ENCODE data around the gene RNASE13.
"Not testable (repeated sequence)": the region's sequence is repeated elsewhere in the genome, so short reads cannot be mapped to it uniquely, and the experiment has no call there.

Gene RNASE13

GRCh38 chr14:21018286-21018685 lies 16.3 kb downstream of the RNASE13 start:
- DNase-seq (ENCODE audit: extremely low spot score), result no peak
- ChIA-PET POLR2A (no interaction called here), CTCF (interaction anchor here (1.0 to 13.5 kb wide), 8 partner anchors 8 to 87 kb away, joined by 3 to 218 read pairs (median 5); partner anchors contain the start of genes SLC39A2 and TMEM253)
- no peak for TF ChIP-seq CTCF (IDR thresholded peaks at IDR 0.05; ENCODE audit: control extremely low read depth, extremely low read depth, low read depth, missing control alignments)

- DNase-seq (ENCODE audit: extremely low spot score), result no peak
- CTCF ChIA-PET, result interaction anchor here (1.0 to 13.5 kb wide), 9 partner anchors 9 to 88 kb away, joined by 3 to 218 read pairs (median 6); partner anchors contain the start of genes SLC39A2 and TMEM253
- no peak for TF ChIP-seq CTCF (IDR thresholded peaks at IDR 0.05; ENCODE audit: control extremely low read depth, extremely low read depth, low read depth, missing control alignments)
- POLR2A ChIA-PET, result no interaction called here
Measured at GRCh38 chr14:21017528-21018245, 16.9 kb downstream of the RNASE13 start.

- CTCF ChIA-PET, result interaction anchor here (0.8 to 13.5 kb wide), 15 partner anchors 12 to 119 kb away, joined by 3 to 218 read pairs (median 28); partner anchors contain the start of genes RNASE13, RNASE7, SLC39A2 and TMEM253
- POLR2A ChIA-PET, result no interaction called here
- DNase-seq (ENCODE audit: extremely low spot score), result no peak
- TF ChIP-seq CTCF (IDR thresholded peaks at IDR 0.05; ENCODE audit: control extremely low read depth, extremely low read depth, low read depth, missing control alignments), result no peak
Measured at GRCh38 chr14:21016413-21017190, 18.0 kb downstream of the RNASE13 start.

GRCh38 chr14:21015312-21015711 lies 19.3 kb downstream of the RNASE13 start:
- ChIA-PET POLR2A (interaction anchor here (1.1 kb wide), 1 partner anchor 89 kb away, joined by 3 read pairs; no protein-coding TSS in a partner anchor), CTCF (interaction anchor here (0.8 to 13.5 kb wide), 52 partner anchors 8 to 357 kb away, joined by 3 to 218 read pairs (median 6); partner anchors contain the start of genes ARHGEF40, OR5AU1, RNASE13 and RNASE7)
- no peak for TF ChIP-seq CTCF (IDR thresholded peaks at IDR 0.05; ENCODE audit: control extremely low read depth, extremely low read depth, low read depth, missing control alignments)
- DNase-seq (ENCODE audit: extremely low spot score), result no peak

DNA sequence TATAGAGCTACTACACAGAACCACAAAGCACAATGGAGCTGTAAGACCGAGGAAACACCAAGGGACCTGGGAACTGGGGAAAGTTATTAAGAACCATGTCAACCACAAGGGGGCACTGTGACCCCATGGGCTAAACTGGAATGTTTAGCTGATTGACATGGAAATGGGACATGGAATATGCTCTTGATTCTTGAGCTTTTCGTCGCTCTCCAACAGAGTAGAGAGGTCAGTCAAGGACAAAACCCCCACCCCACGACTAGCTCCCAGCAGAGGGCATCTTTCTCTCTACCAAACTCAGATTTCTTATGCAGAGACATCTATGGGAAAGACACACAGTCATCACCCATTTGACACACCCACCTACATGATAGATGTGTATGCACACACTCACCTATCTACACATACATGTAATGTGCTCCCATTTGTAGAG lies 19.8 kb downstream of the RNASE13 start:
- peak; percentile 69 for DNase-seq (ENCODE audit: extremely low spot score)
- CTCF ChIA-PET, result interaction anchor here (0.7 to 13.5 kb wide), 57 partner anchors 9 to 594 kb away, joined by 3 to 218 read pairs (median 5); partner anchors contain the start of genes ARHGEF40, OR5AU1, RNASE13 and RNASE7
- TF ChIP-seq CTCF (IDR thresholded peaks at IDR 0.05; ENCODE audit: control extremely low read depth, extremely low read depth, low read depth, missing control alignments), result peak; percentile 64
- POLR2A ChIA-PET, result interaction anchor here (1.1 kb wide), 1 partner anchor 90 kb away, joined by 3 read pairs; no protein-coding TSS in a partner anchor

GRCh38 chr14:21011136-21011535 lies 23.5 kb downstream of the RNASE13 start:
- ChIA-PET POLR2A (no interaction called here), CTCF (interaction anchor here (1.1 to 13.5 kb wide), 10 partner anchors 13 to 94 kb away, joined by 3 to 218 read pairs (median 3); partner anchors contain the start of genes RNASE7 and TMEM253)
- DNase-seq (ENCODE audit: extremely low spot score), result no peak
- TF ChIP-seq CTCF (IDR thresholded peaks at IDR 0.05; ENCODE audit: control extremely low read depth, extremely low read depth, low read depth, missing control alignments), result no peak

DNA sequence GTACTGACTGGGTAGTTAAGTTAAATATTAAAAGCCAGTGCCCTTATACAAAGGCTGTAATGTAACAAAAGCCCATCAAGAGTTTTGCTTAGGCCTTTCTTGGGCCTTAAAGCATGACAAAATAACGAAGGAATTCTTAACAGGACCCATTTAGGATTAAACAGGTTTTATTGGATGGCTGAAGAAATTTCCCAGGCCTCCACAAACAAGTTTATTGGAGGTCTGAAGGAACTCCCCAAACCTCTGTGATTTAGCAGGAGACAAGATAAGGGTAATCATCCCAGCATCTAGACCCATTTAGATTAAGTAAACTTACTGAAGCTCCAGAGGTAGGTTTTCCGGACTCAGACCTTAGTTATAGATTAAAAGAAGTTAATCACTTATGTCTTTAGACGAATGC lies 24.9 kb downstream of the RNASE13 start:
- DNase-seq (ENCODE audit: extremely low spot score); POLR2A ChIA-PET: not testable (repeated sequence)
- CTCF ChIA-PET, result interaction anchor here (1.1 to 13.5 kb wide), 3 partner anchors 12 to 96 kb away, joined by 4 to 218 read pairs (median 208); partner anchors contain the start of gene TMEM253

All from GM10248 (cell line).